Epithelial cell of esophagus (primary cell): ENCODE results near the gene ESPN.

Experiments
- DNase-seq: peaks from one replicate; pipeline ENCODE4 v3.0.0; 2010; ENCODE audit warnings: low read depth
- H3K4me3 ChIP-seq: 2 replicates; pipeline ENCODE4 v1.5.1; 2011; ENCODE audit warnings: mild to moderate bottlenecking, low read length, control low read depth
- TF ChIP-seq, protein P1 (sequence below): IDR thresholded peaks from 2 replicates; pipeline ENCODE4 v1.5.1; 2011; ENCODE audit warnings: low read depth, mild to moderate bottlenecking, low read length, control low read depth, inconsistent platforms; ENCODE audit not compliant: insufficient read depth; ENCODE audit errors: missing control alignments

ESPN gene

DNA sequence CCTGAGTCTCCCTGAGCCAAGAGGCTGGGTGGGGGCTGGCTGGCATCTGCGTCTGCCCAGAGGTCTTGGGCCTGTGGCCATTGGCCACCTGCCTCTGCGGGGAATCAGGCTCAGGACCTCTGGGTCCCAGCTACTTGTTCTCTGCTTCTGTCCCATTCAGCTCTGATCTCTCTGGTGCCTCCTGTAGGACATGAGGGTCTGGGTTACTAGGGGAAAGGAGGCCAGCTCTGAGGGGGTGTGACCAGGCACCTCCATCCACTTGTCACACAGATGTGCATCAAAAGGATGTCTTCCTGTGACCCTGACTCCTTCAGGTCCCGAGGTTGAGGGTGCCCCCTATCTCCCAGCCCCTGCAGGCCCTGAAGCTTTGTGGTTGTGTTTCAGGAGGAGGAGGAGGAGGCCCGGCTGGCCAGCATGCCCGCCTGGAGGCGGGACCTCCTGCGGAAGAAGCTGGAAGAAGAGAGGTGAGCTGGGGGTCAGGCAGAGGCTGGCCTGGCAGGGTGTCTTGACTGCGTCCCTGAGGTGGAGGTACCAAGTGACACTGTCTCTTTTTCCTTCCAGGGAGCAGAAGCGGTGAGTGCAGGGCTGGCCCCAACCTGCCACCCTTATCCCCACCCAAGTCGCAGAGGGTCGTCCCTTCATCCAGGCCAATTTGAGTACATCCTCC lies 32.4 kb downstream of the ESPN start:
- no peak overlapping the region for H3K4me3 ChIP-seq
- TF ChIP-seq, protein P1, sequence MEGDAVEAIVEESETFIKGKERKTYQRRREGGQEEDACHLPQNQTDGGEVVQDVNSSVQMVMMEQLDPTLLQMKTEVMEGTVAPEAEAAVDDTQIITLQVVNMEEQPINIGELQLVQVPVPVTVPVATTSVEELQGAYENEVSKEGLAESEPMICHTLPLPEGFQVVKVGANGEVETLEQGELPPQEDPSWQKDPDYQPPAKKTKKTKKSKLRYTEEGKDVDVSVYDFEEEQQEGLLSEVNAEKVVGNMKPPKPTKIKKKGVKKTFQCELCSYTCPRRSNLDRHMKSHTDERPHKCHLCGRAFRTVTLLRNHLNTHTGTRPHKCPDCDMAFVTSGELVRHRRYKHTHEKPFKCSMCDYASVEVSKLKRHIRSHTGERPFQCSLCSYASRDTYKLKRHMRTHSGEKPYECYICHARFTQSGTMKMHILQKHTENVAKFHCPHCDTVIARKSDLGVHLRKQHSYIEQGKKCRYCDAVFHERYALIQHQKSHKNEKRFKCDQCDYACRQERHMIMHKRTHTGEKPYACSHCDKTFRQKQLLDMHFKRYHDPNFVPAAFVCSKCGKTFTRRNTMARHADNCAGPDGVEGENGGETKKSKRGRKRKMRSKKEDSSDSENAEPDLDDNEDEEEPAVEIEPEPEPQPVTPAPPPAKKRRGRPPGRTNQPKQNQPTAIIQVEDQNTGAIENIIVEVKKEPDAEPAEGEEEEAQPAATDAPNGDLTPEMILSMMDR = no peak
- DNase-seq = no peak

DNA sequence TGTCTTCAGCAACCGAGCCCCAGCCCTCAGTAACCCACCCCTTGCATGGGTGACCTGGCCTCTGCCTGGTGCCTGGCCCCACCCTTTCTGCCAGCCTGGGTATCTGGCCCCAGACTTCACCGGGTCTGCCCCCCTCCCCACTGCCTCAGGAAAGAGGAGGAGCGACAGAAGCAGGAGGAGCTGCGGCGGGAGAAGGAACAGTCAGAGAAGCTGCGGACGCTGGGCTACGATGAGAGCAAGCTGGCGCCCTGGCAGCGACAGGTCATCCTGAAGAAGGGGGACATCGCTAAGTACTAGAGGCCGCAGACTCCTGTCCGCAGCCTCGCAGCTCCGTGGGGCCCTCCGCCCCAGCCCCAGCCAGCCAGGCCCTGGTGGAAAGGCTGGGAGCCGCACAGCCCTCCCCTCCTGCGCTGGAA lies 35.3 kb downstream of the ESPN start:
- TF ChIP-seq, protein P1 = no peak
- H3K4me3 ChIP-seq = no peak overlapping the region
- no peak for DNase-seq

DNA sequence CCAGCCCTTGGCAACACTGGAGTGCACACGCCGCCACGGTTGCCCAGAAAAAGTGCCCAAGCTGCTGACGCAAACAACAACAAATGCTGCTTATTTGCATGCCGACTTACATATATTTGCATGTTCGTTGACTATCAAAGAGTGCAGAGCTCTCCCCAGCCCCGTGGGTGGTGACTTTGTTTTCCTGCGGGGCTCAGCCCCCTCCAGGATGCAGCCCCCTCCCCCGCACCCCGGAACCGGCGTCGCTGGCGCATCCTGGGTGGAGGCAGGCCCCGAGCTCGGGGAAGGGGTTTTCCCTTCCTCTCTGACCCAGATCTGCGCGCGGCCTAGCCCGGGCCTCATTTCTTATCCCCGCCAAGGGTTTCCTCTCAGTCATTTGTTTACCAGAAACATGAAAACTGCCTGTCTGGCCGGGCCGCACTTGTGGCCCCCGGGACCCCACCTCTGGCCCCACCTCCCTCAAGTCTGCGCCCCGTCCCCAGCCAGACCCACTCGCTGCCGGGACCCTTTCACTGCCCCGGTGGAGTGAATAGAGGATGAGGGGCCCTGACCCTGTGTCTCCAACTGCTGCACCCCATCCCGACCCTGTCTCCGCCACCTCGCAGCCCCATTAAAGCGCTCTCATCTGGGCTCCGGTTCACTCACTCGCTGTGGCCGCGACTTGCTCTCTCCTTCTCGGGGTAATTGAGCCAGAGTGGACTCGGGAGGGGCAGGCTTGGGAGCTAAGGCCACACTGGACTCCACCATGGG lies 35.9 kb downstream of the ESPN start:
- no peak for DNase-seq

GRCh38 chr1:6461051-6461530 lies 36.5 kb downstream of the ESPN start:
- DNase-seq = no peak
- TF ChIP-seq, protein P1 = no peak
- H3K4me3 ChIP-seq = no peak overlapping the region

More for the DNA sequence above, 35.9 kb downstream of the ESPN start:
- TF ChIP-seq, protein P1 = no peak
- H3K4me3 ChIP-seq = no peak overlapping the region

DNA sequence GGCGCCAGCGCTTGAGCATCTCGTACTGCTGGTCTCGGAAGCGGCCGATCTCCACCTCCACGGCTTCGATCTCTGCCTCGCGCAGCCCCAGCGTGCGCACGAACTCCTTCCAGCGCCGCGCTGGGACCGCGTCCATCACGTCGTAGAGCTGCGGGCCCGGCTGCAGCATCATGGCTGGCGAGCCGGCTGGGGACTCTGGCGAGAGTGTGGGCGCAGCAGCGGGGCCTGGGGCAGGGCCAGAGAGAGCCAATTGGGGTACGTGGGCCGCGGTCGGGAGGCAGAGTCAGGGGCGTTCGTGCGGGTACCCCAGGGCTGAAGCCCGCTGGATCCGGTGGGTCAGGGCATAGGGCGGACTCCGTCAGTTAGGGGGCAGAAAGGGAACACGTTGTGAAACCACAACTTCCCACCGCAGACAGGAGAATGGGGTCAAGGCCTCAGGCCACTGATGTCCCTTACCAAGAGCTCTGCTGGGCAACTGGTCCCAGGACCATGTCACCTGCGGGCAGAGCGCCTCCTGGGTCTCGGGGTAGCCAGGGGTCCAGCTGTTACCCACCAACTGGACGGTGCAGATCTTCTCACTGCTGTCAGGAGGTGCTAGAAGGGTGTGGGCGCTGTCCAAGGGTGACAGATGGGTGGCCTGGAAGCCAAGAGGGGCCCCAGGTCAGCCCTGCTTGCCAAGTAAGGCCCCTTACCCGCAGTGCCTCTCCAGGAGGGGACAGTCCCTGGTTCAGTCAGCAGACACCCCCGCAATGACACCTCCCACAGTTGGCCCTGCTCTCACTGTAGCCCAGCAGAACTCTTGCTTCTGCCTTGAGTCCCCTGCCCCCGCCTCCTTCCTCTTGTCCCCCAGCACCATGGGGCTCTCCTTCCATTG lies 37.2 kb downstream of the ESPN start:
- DNase-seq = no peak
- TF ChIP-seq, protein P1 = no peak
- H3K4me3 ChIP-seq = no peak overlapping the region

- TF ChIP-seq, protein P1 = no peak
- no peak for DNase-seq
These were observed 38.0 kb downstream of the ESPN start for GRCh38 chr1:6462412-6463119.

More at GRCh38 chr1:6462412-6463119, 38.0 kb downstream of the ESPN start:
- H3K4me3 ChIP-seq = no peak overlapping the region
